ENCODE data around the gene PLD1.

DNA sequence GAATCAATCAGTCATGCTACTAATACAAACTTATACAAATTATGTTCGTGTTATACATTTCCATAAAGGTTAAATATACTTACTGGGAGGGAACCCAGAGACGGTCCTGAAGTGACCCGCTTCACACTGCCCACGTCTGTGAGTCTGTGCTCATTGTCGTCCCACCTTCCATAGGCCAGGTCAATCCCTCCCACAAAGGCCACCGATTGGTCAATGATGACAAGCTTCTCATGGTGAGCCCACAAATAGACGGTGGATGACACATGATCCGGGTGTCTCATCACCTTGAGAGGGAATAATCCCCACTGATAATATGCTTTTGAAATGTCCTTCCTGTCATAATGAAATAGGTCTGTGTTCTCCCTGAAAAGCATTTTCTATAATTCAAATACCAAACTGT lies 121.7 kb downstream of the PLD1 start:
- TF ChIP-seq POLR2AphosphoS5 (IDR thresholded peaks at IDR 0.05) (no peak), POLR2A (IDR thresholded peaks at IDR 0.05) (no peak)
- TF ChIP-seq, protein P1, sequence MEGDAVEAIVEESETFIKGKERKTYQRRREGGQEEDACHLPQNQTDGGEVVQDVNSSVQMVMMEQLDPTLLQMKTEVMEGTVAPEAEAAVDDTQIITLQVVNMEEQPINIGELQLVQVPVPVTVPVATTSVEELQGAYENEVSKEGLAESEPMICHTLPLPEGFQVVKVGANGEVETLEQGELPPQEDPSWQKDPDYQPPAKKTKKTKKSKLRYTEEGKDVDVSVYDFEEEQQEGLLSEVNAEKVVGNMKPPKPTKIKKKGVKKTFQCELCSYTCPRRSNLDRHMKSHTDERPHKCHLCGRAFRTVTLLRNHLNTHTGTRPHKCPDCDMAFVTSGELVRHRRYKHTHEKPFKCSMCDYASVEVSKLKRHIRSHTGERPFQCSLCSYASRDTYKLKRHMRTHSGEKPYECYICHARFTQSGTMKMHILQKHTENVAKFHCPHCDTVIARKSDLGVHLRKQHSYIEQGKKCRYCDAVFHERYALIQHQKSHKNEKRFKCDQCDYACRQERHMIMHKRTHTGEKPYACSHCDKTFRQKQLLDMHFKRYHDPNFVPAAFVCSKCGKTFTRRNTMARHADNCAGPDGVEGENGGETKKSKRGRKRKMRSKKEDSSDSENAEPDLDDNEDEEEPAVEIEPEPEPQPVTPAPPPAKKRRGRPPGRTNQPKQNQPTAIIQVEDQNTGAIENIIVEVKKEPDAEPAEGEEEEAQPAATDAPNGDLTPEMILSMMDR (IDR thresholded peaks at IDR 0.05) = no peak

Measured in gastroesophageal sphincter (tissue), 3 donors.